ENCODE data around the gene EYS. TPM values are rescaled to one million over a fixed set of nuclear protein-coding genes. Genes with fewer than 3 reads are reported as not detected.

Gene EYS
- total RNA-seq, 2 donors from 2014 or later, result 0.18 to 3.5 TPM

DNA sequence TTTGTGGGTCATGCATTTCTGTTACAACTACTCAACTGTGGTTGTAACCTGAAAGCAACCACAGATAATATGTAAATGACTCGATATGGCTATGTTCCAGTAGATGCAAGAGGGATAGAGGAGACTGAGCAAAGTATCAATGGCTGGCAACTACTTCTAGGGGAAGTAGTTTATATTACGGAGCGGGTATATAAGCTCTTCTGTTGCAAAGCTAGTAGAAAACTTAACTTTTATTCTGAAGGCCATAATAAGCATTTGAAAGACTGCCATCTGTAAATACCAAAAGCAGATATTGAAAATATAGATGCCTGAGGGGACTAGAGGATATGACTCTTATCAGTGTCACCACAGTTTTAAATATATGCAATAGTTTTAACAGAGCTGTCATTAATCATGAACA lies 1416.2 kb downstream of the EYS start:
- TF ChIP-seq, protein P1, sequence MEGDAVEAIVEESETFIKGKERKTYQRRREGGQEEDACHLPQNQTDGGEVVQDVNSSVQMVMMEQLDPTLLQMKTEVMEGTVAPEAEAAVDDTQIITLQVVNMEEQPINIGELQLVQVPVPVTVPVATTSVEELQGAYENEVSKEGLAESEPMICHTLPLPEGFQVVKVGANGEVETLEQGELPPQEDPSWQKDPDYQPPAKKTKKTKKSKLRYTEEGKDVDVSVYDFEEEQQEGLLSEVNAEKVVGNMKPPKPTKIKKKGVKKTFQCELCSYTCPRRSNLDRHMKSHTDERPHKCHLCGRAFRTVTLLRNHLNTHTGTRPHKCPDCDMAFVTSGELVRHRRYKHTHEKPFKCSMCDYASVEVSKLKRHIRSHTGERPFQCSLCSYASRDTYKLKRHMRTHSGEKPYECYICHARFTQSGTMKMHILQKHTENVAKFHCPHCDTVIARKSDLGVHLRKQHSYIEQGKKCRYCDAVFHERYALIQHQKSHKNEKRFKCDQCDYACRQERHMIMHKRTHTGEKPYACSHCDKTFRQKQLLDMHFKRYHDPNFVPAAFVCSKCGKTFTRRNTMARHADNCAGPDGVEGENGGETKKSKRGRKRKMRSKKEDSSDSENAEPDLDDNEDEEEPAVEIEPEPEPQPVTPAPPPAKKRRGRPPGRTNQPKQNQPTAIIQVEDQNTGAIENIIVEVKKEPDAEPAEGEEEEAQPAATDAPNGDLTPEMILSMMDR (IDR thresholded peaks at IDR 0.05), result no peak
- no peak for TF ChIP-seq POLR2AphosphoS5 (IDR thresholded peaks at IDR 0.05)
- no peak for TF ChIP-seq POLR2A (IDR thresholded peaks at IDR 0.05)
- no peaks in the 10 kb centered on the region for H3K9me3 ChIP-seq
- no peaks in the 10 kb centered on the region for H3K27me3 ChIP-seq (replicated peaks; ENCODE audit: insufficient read depth)
- no peak for DNase-seq (ENCODE audit: low spot score)
- no peaks in the 10 kb centered on the region for H3K36me3 ChIP-seq
- H3K4me1 ChIP-seq (replicated peaks), result no peaks in the 10 kb centered on the region
- intact Hi-C loops (cut with DNase I), result no loop called here
- 81% methylated on average over 3 of the region's 3 CpGs for WGBS
- no peak overlapping the region for H3K27ac ChIP-seq
- no peak overlapping the region for H3K4me3 ChIP-seq

DNA sequence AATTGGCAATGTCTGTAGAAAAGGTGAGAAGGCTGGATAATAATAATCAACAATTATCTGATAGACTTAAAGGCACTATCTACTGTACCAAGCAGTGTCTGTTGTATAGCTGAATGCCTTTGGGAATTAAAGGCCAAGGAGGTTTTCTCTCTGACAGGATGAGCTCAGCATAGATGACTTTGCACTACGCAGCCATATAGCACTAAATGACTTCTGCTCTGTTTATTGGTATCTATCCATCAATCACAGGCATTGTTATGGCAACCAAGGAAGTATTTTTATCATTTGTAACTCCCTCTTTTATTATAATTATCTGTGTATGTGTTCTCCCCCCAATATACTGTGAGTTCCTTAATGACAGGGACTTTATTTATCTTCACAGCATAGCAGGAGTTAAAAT lies 1417.1 kb downstream of the EYS start:
- Histone ChIP-seq H3K27me3 (replicated peaks; ENCODE audit: insufficient read depth) (no peaks in the 10 kb centered on the region), H3K27ac (no peak overlapping the region), H3K36me3 (no peaks in the 10 kb centered on the region), H3K4me3 (no peak overlapping the region), H3K9me3 (no peaks in the 10 kb centered on the region), H3K4me1 (replicated peaks) (no peaks in the 10 kb centered on the region)
- 97% methylated on average over 1 of the region's 1 CpG for WGBS
- DNase-seq (ENCODE audit: low spot score), result no peak
- TF ChIP-seq, protein P1 (IDR thresholded peaks at IDR 0.05), result no peak
- intact Hi-C loops (cut with DNase I), result no loop called here

DNA sequence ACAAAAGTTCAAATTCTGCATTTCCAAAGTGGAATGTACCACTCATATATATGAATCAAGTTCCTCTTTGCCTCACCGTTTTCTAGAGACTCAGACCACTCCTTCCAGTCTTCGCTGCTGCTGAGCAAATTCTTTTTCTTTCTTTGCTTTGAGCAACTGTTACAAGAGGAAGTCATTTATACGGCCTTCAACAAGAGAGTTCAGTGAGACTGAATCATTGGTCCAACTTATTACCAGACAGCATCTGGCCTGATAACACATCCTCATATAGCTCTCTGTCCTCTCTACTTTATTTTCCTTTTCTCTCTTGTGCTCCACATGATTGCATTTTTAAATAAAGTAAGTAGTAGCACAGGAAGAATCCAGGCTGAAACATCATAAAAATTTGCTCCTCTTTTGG lies 1418.7 kb downstream of the EYS start:
- Histone ChIP-seq H3K27ac (no peak overlapping the region), H3K36me3 (no peaks in the 10 kb centered on the region), H3K27me3 (replicated peaks; ENCODE audit: insufficient read depth) (no peaks in the 10 kb centered on the region), H3K4me3 (no peak overlapping the region), H3K4me1 (replicated peaks) (no peaks in the 10 kb centered on the region), H3K9me3 (no peaks in the 10 kb centered on the region)
- TF ChIP-seq, protein P1 (IDR thresholded peaks at IDR 0.05), result no peak
- TF ChIP-seq POLR2A (IDR thresholded peaks at IDR 0.05) (no peak), POLR2AphosphoS5 (IDR thresholded peaks at IDR 0.05) (no peak)
- no peak for DNase-seq (ENCODE audit: low spot score)
- WGBS, result 43% methylated on average over 3 of the region's 3 CpGs
- intact Hi-C loops (cut with DNase I), result no loop called here

DNA sequence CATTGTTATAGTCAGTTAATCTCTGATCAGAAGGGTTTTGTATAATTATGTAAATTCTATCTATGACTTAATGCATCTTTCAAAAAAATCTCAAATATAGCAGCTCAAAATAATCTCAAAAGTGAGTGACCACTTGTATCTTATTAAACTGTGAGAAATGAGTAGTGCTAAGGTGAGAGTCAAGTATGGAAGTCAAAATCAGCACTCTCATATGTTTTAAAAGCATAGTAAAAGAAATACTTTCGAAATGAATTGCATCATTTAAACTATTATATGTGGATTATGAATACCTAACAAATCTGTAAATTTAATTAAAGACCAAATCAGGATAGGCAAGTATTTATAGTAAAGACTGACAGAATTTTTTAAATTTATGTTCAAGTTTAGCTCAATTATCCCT lies 1425.9 kb downstream of the EYS start:
- intact Hi-C loops (cut with DNase I), result no loop called here
- no peaks in the 10 kb centered on the region for H3K36me3 ChIP-seq
- 87% methylated on average over 1 of the region's 1 CpG for WGBS

DNA sequence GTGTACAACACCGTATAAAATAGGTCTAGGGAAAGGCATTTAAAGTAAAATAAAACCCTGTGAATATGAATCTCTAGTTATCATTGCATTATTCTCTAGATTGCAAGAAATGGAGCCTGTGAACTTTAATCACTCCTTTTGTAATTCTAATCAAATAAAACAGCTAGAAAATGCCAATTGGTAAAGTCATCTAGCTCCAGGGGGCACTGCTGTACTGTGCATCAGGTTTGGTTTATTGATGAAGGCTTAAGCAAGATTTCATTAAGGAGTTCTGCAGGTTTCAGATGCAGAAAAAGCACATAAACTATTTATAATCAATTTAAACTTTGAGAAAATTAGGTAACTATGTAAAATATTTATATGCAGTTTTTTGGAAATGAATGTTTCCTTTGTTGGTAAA lies 1426.5 kb downstream of the EYS start:
- no peak for DNase-seq (ENCODE audit: low spot score)
- H3K27me3 ChIP-seq (replicated peaks; ENCODE audit: insufficient read depth), result no peaks in the 10 kb centered on the region
- WGBS, result 43% methylated on average over 1 of the region's 1 CpG

More for the DNA sequence above, 1425.9 kb downstream of the EYS start:
- H3K27ac ChIP-seq, result no peak overlapping the region
- no peaks in the 10 kb centered on the region for H3K27me3 ChIP-seq (replicated peaks; ENCODE audit: insufficient read depth)
- no peak overlapping the region for H3K4me3 ChIP-seq
- no peaks in the 10 kb centered on the region for H3K4me1 ChIP-seq (replicated peaks)
- TF ChIP-seq, protein P1 (IDR thresholded peaks at IDR 0.05), result no peak
- no peak for TF ChIP-seq POLR2AphosphoS5 (IDR thresholded peaks at IDR 0.05)
- TF ChIP-seq POLR2A (IDR thresholded peaks at IDR 0.05), result no peak
- no peaks in the 10 kb centered on the region for H3K9me3 ChIP-seq
- no peak for DNase-seq (ENCODE audit: low spot score)

More for the DNA sequence above, 1426.5 kb downstream of the EYS start:
- no peaks in the 10 kb centered on the region for H3K9me3 ChIP-seq
- H3K27ac ChIP-seq, result no peak overlapping the region
- TF ChIP-seq, protein P1 (IDR thresholded peaks at IDR 0.05), result peak in 3 of 4 experiments; percentile 23 to 44 (median 41)
- no peak for TF ChIP-seq POLR2AphosphoS5 (IDR thresholded peaks at IDR 0.05)
- no peak overlapping the region for H3K4me3 ChIP-seq
- no peaks in the 10 kb centered on the region for H3K36me3 ChIP-seq
- no peaks in the 10 kb centered on the region for H3K4me1 ChIP-seq (replicated peaks)
- intact Hi-C loops (cut with DNase I), result no loop called here
